Measurements from ENCODE around the gene FNTB.

GRCh38 chr14:64990296-64990695 is 3.6 kb downstream of the FNTB start:
- TF ChIP-seq SIN3A (IDR thresholded peaks at IDR 0.05; ENCODE audit: low read depth), result no peak
- no peak for TF ChIP-seq REST (IDR thresholded peaks at IDR 0.05; ENCODE audit: low read depth)
- TF ChIP-seq CEBPB (IDR thresholded peaks at IDR 0.05; ENCODE audit: low read depth), result no peak
- TF ChIP-seq CTCF (IDR thresholded peaks at IDR 0.05 in 2 of 3, conservative IDR thresholded peaks at IDR 0.05 in 1 of 3; ENCODE audit: borderline replicate concordance in 1 of 3, insufficient read depth in 1 of 3, low read depth in 2 of 3, low read length in 2 of 3), result no peak
- TF ChIP-seq POLR2A (IDR thresholded peaks at IDR 0.05; ENCODE audit: borderline replicate concordance, extremely low read depth, insufficient read depth, insufficient read length), result no peak
- no peak for TF ChIP-seq EZH2 (IDR thresholded peaks at IDR 0.05)
- TF ChIP-seq RAD21 (IDR thresholded peaks at IDR 0.05; ENCODE audit: low read depth), result no peak
